HG02981 (cell line): ENCODE results near the gene USP36.
A peak's percentile ranks its signal among the peaks of the same experiment; 100 is the strongest.

Source experiments
- ATAC-seq: cut with Tn5 transposase; IDR thresholded peaks from one replicate; pipeline ENCODE4 v1.9.1; 2021; ENCODE audit warnings: mild to moderate bottlenecking, moderate library complexity; ENCODE audit not compliant: unreplicated experiment

USP36 gene

DNA sequence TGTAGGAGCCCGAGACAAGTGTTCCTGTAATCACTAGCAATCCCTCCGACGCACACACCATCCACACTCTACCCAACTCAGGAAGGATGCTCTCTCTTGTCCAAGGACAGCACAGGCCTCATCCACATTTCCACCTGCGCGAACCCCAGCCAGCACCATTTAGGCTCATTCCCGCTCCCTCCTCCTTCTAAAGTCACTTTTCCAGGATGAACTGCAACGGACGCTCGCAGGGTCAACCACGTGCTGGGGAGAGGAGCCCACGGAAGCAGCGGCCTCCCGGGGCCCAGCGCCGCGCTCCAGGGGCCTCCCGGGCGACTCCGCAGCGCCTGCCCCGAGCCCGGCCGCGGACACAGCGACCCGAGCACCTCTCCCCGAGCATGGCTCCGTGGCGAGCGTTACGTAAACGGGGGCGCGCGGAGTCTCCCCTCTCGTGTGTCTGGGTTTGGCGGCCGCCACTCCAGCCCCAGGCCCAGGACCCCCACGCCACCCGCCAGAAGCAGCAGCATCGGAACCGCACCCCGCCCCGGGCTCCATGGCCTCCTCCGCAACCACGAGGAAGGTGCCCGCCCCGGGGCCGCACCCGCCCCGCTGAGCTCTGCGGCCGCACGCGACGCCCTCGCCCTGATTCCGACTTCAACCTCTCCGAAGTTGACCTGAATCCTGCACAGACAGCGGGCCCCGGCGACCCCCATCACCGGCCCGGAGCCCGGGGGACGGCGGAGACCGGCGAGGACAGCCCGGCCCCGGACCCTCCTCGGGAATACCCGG lies 668 bp downstream of the USP36 start:
- ATAC-seq, result peak; percentile 6

DNA sequence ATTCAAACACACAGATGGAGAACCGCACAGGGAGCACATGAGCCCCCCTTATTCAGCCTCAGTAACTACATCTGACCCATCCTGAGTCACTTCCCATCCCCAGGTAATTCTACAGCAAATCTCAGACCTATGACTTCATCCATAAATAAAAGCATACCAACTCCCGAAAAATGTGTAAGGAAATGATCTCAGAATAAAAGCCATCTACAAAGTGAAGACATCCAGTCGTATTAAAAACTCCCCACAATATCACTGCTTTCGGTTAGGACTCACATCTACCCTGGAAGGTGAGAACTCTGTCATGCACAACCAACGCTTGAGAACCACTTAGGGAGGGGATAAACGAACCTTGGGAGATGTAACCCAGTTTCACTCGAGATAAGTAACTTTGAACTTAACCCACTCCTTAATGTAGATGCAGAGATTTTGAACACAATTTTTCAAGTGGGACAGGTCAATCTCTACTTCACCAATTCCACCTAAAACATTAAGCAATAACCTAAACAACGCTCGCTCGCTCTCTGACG lies 1.3 kb downstream of the USP36 start:
- no peak for ATAC-seq

DNA sequence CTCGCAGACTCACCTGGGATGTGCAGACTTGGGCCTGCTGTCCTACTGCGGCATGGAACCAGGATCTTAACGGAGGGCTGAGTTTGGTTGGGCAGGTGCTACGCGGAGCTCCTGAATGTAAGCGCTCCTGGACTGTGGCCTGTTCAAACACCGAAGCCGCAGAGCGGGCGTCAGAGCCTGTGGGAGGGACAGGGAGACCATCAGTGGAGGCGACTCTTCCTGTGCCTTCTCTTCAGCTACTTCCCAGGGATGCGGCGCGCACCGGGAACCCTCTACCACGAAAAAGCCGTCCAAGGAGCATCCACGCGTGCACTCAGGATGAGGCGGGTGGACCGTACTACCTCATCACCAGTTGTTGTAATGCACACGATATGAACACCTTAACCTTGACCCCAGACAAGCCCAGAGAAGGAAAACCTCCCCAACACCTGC lies 2.0 kb downstream of the USP36 start:
- ATAC-seq, result no peak

DNA sequence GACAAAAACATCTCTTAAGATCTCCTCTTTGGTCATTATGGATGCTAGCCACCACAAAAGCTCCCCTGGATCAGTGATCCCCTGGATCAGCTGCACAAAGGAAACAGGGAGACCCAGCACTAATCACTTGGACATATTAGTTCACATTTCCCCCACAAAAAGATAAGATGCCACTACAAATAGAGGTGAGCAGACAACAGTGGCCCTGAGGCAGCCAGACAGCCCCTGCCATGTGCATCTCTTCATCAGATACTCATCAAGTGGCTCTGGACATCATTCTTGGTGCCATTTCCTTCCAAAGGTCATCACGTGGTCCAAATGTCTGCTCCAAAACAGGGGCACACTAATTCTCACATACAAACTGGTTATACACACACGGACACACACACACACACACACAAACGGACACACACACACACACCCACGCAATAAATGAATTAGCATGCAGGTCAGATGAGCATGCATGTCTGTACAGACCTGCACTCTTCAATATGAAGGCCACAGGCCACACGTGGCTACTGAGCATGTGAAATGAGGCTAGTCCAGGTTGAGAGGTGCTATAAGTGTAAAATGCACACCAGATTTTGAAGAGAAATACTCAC lies 4.1 kb downstream of the USP36 start:
- no peak for ATAC-seq

DNA sequence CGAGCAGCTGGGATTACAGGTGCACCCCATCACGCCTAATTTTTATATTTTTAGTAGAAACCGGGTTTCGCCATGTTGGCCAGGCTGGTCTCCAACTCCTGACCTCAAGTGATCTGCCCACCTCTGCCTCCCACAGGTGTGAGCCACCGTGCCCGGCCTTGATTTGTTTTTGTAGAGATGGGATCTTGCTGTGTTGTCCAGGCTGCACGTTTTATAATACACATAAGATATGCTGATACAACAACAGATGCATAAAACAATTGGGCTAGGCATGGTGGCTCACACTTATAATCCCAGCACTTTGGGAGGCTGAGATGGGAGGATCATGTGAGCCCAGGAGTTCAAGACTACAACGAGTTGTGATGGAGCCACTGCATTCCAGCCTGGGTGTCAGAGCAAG lies 6.0 kb downstream of the USP36 start:
- no peak for ATAC-seq

DNA sequence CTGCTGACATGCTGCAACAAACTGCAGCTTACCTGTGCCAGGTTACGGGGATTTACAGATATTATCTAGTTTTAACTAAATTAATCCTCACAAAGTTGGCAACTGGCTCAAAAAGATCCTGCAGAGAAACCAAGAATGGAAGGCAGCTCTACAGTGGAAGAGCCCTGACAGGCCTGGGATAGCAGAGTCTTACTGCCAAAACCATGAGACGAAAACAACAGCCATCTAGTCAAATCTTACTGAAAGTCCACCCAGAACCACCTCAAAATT lies 8.1 kb downstream of the USP36 start:
- no peak for ATAC-seq

DNA sequence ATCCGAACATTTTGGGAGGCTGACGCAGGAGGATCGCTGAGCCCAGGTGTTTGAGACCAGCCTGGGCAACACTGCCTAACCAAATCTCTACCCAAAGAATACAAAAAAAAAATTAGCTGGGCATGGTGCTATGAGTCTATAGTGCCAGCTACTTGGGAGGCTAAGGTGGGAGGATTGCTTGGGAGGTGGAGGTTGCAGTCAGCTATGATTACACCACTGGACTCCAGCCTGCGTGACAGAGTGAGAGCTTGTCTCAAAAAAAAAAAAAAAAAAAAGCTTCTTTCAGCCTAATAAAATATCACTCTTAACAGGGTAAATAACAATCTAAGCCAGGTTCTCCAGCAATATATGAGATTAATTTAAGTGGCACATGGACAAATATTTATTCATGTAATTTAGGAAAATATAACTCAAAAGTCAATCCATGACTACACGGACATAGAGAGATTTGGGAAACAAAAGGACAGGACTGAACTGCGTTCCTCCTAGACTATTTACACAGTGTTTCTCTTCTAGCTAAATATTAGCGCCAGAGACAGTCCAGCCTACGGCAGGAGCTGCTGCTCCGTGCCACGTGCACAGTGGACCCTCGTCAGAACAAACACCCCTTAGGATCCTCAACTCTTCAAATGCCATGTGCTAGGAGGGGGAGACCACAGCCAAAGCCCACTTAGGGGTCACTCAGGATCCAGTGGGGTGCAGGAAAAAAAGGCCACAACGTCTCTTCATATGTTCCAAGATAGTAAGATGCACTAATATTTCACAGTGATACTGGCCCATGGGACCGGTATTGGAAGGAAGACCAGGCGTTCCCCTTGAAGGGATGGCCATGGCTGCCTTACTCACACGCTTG lies 8.7 kb downstream of the USP36 start:
- no peak for ATAC-seq

DNA sequence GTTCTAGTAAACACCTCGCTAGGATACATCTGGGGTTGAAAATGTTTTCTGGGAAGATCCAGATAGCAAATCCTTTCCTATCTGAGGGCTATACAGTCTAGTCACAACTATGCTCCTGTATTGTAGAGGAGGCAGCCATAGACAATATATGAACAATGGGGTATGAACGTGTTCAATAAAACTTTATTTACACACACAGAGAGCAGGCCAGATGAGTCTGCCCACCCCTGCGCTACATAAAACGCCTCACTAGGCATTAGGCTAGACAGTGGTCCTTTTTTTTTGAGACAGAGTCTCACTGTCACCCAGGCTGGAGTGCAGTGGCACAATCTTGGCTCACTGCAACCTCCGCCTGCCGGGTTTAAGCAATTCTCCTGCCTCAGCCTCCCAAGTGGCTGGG lies 11.1 kb downstream of the USP36 start:
- ATAC-seq, result no peak

DNA sequence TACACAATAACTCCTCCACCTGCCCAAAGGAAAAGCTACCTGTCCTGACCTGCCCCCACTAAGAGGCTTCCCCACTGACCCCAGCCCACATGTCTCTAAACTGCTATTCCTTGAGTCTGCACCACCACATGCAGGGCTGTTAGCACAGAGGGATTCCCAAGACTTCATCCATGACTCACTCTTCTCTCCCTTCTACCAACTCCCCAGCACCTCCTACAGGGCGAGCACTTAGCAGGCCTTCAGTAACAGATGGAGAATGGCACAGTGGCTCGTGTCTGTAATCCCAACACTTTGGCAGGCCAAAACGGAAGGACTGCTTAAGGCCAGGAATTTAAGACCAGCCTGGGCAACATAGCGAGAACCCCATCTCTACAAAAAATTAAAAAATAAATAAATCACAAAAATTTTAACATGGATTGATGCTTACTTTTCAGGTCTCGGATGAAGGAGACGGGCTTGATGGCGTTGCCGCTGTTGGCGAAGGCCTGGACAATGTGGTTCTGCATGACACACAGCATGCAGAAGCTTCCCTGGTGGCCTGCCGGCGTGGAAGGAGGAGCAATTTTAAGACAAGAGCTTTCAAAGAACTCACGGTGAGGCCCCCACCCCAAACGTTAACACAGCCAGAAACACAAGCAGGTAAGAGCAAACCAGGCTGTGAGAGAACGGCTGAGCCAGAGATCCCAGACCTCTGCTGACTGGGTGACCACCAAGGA lies 12.0 kb downstream of the USP36 start:
- ATAC-seq, result no peak

DNA sequence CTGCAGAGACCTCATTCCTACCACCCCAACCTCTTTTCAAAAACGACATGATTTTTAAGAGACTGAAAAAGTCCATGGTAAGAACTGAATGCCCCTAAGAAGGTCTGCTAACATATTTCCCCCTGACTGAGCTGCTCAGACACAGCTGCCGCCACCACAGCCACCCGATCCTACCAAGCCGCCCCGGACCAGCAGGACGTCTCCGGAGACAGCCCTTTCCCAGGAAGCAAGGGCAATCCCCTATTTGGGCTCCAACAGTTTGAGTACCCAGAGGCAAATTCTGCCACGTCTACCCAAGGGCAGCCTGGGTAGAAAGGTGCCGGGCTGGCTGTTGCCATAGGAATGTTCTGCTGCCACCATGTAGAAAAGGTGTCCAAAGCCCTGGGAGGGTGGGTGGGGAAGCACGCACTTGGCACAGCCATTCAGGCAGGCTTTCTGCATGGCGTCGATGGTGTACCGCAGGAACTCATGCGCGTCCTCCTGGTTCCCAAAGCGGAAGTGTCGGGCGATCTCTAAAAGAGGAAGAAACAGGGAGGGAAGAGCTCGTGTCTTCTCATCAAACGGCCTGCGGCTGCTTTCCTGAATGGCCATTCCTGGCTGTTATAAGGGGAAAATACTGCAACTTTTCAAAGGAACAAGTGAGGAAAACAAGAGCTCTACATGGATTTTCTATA lies 13.6 kb downstream of the USP36 start:
- no peak for ATAC-seq

DNA sequence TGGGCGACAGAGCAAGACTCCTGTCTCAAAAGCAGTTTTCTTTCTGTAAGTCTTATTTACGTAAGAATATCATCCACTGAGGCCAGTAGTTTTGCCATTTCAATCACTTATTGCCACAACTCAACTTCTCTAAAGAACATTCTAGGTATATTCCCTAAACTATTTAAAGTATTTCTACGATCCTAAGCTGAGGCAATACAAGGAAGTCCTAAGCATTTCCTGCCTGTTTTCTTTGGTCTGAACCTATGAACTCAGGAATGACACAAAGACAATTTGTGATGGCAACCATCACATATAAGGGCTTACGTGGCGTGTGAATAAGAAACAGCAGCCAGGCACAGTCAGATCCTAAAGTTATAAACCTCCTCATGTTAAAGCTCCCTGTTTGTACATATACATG lies 14.2 kb downstream of the USP36 start:
- no peak for ATAC-seq

DNA sequence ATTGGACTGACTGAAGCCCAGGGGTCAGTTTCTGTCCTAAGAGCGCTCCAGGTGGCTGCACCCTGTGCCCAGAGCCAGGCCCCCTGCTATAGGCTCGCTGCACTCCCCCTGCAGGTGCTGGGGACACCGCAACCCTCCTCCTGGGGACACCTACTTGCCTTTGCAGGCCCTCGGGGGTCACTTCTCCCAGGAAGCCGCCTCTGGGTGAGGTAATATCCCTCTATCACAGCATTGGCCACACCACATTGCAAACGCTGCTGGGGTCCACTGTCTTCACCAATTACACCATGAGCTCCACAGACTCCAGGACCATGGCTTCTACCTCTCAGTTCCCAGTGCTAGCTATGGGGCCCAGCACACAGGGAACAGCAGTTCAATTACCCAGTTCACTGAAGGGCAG lies 14.9 kb downstream of the USP36 start:
- no peak for ATAC-seq

DNA sequence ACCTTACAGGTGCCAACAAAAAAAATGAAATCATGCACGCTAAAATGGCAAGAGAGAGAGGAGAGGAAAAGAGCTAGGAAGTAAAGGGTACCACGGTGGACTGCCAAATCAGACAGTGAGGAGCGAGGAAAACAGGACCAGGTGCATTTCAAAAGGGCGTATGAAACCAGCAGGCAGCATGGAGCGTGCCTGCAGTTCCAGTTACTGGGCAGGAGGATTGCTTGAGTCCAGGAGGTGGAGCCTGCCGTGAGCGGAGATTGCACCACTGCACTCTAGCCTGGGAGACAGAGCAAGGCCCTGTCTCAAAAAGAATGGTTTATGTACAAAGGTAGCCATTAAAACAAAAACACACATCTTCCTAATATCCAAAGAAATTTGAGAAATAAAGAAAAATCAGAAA lies 16.4 kb downstream of the USP36 start:
- ATAC-seq, result no peak

DNA sequence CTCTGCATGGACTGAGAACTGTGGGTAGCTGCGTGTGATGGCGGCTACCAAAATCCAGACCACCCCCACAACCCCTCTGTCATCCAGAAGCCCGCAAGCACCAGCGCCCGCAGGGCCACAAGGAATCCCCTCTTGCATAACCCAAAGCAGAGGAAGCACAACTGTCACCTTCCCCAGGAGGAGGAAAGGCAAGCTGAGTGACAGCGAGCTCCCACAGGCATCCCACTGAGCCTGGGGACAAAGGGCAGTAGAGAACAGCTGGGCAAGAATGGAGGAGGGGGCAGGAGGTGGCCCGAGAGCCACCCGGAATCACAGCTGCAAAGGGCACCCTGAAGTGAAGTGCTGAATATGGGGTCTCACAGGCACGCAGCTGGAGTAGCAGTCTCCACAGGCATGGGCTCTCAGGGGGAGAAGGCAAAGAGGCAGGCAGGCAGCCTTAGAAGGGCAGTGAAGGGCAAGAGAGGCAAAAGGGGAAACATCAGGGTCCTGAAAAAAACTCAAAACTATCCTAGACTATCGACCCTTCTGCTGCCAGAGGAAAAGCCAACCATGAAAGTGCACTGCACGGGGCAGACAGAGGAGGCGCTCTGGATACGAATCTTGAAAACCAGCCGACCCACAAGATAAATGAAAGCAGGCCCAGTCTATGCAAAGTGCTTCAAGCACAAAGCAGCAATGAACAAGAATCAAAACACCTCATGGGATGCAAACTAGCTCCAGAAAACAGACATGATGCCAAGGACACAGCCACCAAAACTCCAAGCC lies 17.1 kb downstream of the USP36 start:
- ATAC-seq, result no peak

DNA sequence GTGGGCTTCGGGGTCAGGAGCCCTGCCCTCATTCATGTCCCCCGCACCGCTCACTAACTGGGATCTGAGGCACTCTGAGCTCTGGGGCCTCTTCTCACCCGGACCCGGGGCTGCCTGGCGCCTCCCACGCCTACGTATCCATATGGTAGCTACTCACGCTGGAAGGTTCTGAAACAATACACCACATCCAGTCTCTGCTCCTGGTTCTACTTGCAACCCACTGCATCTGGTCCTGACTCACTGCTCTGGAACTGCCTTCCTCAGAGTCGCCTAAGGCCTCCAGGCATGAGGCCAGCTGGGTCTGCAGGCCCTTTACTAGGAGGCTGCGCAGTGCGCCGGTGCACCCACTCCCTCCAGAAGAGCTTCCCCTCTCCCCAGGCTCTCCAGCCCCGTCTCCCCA lies 18.1 kb downstream of the USP36 start:
- ATAC-seq, result no peak

DNA sequence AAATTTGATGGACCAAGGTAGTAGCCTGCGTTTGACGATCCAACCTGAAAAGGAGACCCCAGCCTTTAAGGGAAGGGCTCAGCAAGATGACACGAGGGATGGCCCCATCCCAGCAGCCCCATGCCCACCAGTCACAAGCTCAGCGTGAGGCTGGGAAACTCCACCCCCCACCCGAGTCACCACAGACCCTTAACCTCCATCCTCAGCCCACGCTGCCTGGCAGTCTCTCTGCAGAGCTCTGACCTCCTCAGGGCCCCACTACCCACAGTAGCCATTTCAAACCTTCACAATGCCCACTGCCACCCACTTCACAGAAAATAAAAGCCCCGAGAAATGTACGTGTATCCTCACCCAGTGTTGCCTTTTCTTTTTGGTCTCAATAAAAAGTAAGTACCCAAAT lies 18.7 kb downstream of the USP36 start:
- no peak for ATAC-seq

DNA sequence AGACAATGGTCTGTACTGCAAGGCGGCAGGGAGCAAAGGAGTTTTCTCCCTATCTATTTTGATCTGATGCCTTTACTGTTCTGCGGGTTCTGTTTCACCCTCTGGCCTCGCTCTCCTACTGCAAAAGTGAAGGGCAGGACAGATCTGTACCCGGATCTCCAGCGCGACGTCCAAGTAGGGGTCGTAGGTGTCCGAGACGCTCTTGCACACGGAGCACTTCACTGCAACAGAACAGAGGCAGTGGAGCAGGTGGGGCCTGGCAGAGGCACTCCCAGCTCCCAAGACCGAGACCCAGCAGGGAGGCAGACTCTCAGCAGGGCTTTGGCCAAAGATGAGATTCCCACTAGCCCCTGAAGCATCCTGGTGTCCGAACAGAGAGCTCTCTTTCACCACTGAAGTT lies 19.8 kb downstream of the USP36 start:
- ATAC-seq, result no peak

DNA sequence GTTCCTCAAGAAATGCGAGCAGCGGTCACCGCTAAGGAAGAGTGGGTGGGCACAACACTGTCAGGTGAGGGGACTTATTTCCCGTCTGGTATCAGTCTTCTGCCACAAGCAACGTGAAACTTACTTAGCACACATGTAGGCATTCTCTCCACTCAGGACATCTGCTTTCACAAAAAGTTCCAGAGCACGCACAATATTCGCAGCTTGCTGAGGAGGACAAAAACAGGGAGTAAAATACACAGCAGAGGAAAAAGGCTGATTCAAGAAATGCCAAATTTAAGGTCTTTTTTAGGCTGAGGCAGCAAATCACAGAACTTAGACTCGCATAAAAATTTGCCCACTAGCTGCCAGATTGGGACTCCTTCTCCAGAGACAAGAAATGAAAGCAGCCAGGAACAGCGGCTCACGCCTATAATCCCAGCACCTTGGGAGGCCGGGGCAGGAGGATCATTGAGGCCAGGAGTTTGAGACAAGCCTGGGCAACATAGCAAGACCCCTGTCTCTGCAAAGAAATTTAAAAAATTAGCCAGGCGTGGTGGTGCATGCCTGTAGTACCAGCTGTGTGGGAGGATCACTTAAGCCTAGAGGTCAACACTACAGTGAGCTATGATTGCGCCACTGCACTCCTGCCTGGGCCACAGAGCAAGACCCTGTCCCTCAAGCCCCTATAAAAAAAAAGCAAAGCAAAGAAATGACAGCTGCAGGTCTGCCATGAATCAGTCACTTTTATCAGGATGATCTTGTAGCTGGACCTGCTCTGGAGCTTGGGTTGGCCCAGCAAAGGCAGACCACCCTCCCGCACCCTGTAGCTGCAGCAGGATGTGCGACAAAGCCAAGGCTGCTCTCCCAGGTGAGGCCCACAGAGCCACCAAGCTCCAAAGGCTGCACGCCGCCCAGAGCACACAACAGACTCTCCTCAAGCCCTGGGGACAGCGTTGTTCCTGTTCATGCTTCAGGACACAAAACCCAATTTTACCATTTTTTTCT lies 20.5 kb downstream of the USP36 start:
- ATAC-seq, result no peak

DNA sequence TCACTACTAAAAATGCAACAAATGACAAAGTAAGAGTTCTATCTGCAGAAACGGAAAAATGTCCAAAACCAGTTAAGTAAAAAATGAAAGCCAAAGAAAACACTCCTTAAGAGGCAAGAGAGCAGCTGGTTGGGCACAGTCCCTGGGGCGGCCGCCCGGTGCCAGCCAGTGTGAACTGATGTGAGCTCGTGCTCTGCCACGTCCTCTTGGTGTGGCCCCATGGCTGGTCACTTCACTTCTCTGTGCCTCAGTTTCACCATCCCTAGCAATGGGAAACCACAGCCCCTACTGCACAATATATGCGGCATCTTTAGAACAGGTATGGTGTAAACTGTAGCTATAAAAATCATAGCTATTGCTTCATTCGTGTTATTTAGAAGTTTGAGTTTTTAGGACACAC lies 21.2 kb downstream of the USP36 start:
- ATAC-seq, result no peak
